Astrocyte (in vitro differentiated cells and primary cell): ENCODE data around the gene ZMYM3. TPM values are rescaled to one million over a fixed set of nuclear protein-coding genes. Genes with fewer than 3 reads are reported as not detected.

Source experiments
- DNase-seq: peaks from one replicate; pipeline ENCODE4 v3.0.0-alpha.2; 2010; ENCODE audit warnings: low read depth
- FAIRE-seq: peaks from 2 replicates; lab custom pipeline; 2011; peaks lifted over from hg19 to GRCh38; lab: Jason Lieb, UNC
- H2AFZ ChIP-seq: 2 replicates; pipeline ENCODE4 v1.6.0; 2012; ENCODE audit warnings: low read depth, low read length, inconsistent platforms
- H3K27ac ChIP-seq: 2 replicates; pipeline ENCODE4 v1.5.1; 2011; ENCODE audit warnings: low read depth, low read length, inconsistent platforms
- H3K27me3 ChIP-seq: 2 replicates; pipeline ENCODE4 v1.6.0; 2011; ENCODE audit warnings: low read length, inconsistent platforms; ENCODE audit not compliant: insufficient read depth
- H3K36me3 ChIP-seq: 2 replicates; pipeline ENCODE4 v1.5.1; 2011; ENCODE audit warnings: low read length, inconsistent platforms; ENCODE audit not compliant: insufficient read depth
- H3K4me1 ChIP-seq: 2 replicates; pipeline ENCODE4 v1.5.1; 2011; ENCODE audit warnings: low read length, inconsistent platforms; ENCODE audit not compliant: insufficient read depth
- H3K4me2 ChIP-seq: 2 replicates; pipeline ENCODE4 v1.6.0; 2012; ENCODE audit warnings: low read length, inconsistent platforms
- H3K4me3 ChIP-seq: 2 replicates; pipeline ENCODE4 v1.5.1; 2011; ENCODE audit warnings: low read depth, mild to moderate bottlenecking, low read length, inconsistent platforms; ENCODE audit not compliant: insufficient read depth
- H3K79me2 ChIP-seq: 2 replicates; pipeline ENCODE4 v1.6.0; 2012; ENCODE audit warnings: mild to moderate bottlenecking, low read length, inconsistent platforms; ENCODE audit not compliant: insufficient read depth
- H3K9ac ChIP-seq: 2 replicates; pipeline ENCODE4 v1.6.0; 2012; ENCODE audit warnings: mild to moderate bottlenecking, low read length, inconsistent platforms
- H3K9me3 ChIP-seq: 2 replicates; pipeline ENCODE4 v1.5.1; 2012; ENCODE audit warnings: low read depth, mild to moderate bottlenecking, low read length, inconsistent platforms; ENCODE audit not compliant: insufficient read depth
- H4K20me1 ChIP-seq: 2 replicates; pipeline ENCODE4 v1.6.0; 2012; ENCODE audit warnings: low read length, inconsistent platforms; ENCODE audit not compliant: insufficient read depth
- H3K27ac Mint-ChIP-seq: one replicate; pipeline ENCODE4 v1.8.0; 2021; ENCODE audit warnings: mild to moderate bottlenecking, mixed read lengths; ENCODE audit not compliant: unreplicated experiment
- H3K27me3 Mint-ChIP-seq: one replicate; pipeline ENCODE4 v1.8.0; 2021; ENCODE audit warnings: low read depth, mixed read lengths; ENCODE audit not compliant: unreplicated experiment
- H3K36me3 Mint-ChIP-seq: one replicate; pipeline ENCODE4 v1.8.0; 2021; ENCODE audit warnings: low read depth, mixed read lengths; ENCODE audit not compliant: unreplicated experiment
- H3K4me1 Mint-ChIP-seq: one replicate; pipeline ENCODE4 v1.8.0; 2021; ENCODE audit warnings: low read depth, mixed read lengths; ENCODE audit not compliant: unreplicated experiment
- H3K4me3 Mint-ChIP-seq: one replicate; pipeline ENCODE4 v1.8.0; 2021; ENCODE audit warnings: mild to moderate bottlenecking, moderate library complexity, mixed read lengths; ENCODE audit not compliant: unreplicated experiment
- H3K9me3 Mint-ChIP-seq: one replicate; pipeline ENCODE4 v1.8.0; 2021; ENCODE audit warnings: mild to moderate bottlenecking, mixed read lengths; ENCODE audit not compliant: unreplicated experiment
- EZH2 ChIP-seq: IDR thresholded peaks from 2 replicates; pipeline ENCODE4 v1.6.1; 2012; ENCODE audit warnings: mild to moderate bottlenecking, low read length, inconsistent platforms; ENCODE audit not compliant: insufficient read depth
- total RNA-seq: library from RNA; stranded (reverse); gene quantifications from 2 replicates; pipeline ENCODE4 v1.2.1, GENCODE V29; 2021
- TF ChIP-seq, protein P1 (sequence below): IDR thresholded peaks from 2 replicates; pipeline ENCODE4 v1.5.1; 2011; ENCODE audit warnings: low read depth, mild to moderate bottlenecking, inconsistent platforms, low read length, moderate library complexity; ENCODE audit not compliant: insufficient read depth

Gene ZMYM3
- total RNA-seq, 1 donor from 2014 or later, result 51.2 TPM

DNA sequence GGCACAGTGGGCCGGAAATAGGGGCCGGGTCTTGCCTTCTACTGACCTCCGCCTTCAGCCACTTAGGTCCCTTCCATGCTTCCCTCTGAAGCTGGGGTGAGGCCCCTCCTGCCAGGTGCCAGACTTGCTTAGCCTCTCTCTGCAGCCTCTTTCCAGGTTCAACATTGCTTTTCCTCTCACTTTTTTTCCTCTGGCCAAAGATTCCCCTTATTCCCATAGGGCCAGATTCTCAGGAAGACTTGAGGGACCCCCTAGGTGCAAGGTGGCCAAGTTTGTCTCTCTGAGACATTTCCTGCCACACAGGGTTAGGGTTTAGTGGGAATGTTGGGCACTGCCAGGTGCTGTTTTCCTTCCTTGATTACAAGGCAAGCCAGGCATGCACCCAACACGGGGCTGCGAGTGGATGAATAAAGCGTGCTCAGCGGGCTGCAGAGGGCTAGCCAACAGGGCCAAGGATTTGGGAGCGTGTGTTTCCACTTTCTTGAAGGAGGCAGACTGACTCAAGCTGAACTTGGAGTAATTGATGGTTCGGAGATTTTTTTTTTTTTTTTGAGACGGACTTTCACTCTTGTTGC lies 38.5 kb downstream of the ZMYM3 start:
- H3K9me3 ChIP-seq, result no peaks in the 10 kb centered on the region

DNA sequence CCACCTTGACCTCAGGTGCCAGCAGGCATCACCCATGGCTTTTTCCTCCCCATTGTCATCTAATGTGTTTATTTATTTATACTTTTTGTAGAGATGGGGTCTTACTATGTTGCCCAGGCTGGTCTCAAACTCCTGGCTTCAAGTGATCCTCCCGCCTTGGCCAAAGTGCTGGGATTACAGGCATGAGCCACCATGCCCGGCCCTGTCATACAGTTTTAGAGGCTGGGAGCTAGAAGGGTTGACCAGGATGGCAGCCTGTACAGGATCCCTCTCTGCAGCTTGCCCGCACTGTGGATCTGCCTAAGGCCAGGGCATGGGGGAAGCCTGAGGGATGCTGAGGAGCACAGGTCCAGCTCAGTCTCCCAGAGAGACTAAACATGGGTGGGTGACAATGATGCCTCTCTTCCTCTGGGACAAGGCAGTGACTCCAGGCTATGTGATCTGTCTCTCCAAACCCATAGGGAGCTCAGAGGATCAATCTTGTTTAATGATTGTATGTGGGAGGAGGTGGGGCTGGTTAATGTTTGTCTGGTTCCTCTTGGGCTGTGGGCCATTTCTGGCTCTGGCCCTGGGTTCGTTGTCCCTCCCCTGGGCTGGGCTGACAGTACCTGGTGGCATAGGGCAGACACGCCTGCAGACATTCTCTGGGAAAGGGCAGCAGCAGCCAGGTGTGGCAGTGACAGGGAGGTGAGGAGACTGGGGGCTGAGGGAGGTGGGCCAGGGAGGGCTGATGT lies 39.2 kb downstream of the ZMYM3 start:
- Histone ChIP-seq H3K4me1 (no peaks in the 10 kb centered on the region), H2AFZ (no peak overlapping the region), H3K4me2 (no peak overlapping the region), H3K27ac (no peak overlapping the region), H3K9ac (no peak overlapping the region), H3K36me3 (no peaks in the 10 kb centered on the region), H4K20me1 (no peaks in the 10 kb centered on the region), H3K79me2 (no peaks in the 10 kb centered on the region), H3K27me3 (no peaks in the 10 kb centered on the region), H3K9me3 (no peaks in the 10 kb centered on the region), H3K4me3 (no peak overlapping the region)
- Mint-ChIP-seq H3K4me3 (no peak overlapping the region), H3K9me3 (no peaks in the 10 kb centered on the region), H3K36me3 (no peaks in the 10 kb centered on the region), H3K27me3 (peaks cover 17% of the 10 kb centered on the region), H3K4me1 (no peaks in the 10 kb centered on the region), H3K27ac (no peak overlapping the region)
- no peak for FAIRE-seq
- TF ChIP-seq EZH2, result no peak
- TF ChIP-seq, protein P1, sequence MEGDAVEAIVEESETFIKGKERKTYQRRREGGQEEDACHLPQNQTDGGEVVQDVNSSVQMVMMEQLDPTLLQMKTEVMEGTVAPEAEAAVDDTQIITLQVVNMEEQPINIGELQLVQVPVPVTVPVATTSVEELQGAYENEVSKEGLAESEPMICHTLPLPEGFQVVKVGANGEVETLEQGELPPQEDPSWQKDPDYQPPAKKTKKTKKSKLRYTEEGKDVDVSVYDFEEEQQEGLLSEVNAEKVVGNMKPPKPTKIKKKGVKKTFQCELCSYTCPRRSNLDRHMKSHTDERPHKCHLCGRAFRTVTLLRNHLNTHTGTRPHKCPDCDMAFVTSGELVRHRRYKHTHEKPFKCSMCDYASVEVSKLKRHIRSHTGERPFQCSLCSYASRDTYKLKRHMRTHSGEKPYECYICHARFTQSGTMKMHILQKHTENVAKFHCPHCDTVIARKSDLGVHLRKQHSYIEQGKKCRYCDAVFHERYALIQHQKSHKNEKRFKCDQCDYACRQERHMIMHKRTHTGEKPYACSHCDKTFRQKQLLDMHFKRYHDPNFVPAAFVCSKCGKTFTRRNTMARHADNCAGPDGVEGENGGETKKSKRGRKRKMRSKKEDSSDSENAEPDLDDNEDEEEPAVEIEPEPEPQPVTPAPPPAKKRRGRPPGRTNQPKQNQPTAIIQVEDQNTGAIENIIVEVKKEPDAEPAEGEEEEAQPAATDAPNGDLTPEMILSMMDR, result no peak
- DNase-seq, result no peak

More for the DNA sequence above, 38.5 kb downstream of the ZMYM3 start:
- Histone ChIP-seq H3K9ac (no peak overlapping the region), H3K27me3 (no peaks in the 10 kb centered on the region), H3K36me3 (no peaks in the 10 kb centered on the region), H4K20me1 (no peaks in the 10 kb centered on the region), H3K4me3 (no peak overlapping the region), H3K4me1 (no peaks in the 10 kb centered on the region), H3K4me2 (no peak overlapping the region), H2AFZ (no peak overlapping the region), H3K79me2 (no peaks in the 10 kb centered on the region), H3K27ac (no peak overlapping the region)
- Mint-ChIP-seq H3K27ac (no peak overlapping the region), H3K4me3 (no peak overlapping the region), H3K36me3 (no peaks in the 10 kb centered on the region), H3K9me3 (no peaks in the 10 kb centered on the region), H3K27me3 (peaks cover 17% of the 10 kb centered on the region), H3K4me1 (no peaks in the 10 kb centered on the region)
- TF ChIP-seq EZH2, result no peak
- DNase-seq, result no peak
- FAIRE-seq, result no peak

DNA sequence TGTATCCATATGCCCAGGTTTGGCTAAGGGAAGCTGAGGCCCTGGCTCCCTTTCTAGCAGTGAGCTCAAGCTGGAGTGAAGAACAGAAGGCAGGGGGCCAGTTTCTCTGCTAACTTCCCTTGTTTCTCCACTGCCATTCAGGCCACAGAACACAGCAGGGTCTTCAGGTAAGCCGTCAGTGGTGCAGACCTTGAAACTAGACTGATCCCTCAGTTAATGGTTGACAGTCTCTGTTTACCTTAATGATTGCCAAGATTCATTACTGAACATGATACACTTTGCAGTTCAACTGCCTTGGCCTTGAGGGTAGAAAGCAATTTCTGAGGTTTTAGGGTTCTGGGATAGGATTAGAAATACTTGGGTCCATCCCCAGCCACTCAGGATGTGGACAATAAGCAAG lies 39.8 kb downstream of the ZMYM3 start:
- H3K4me2 ChIP-seq, result no peak overlapping the region
- H3K27ac Mint-ChIP-seq, result no peak overlapping the region
- H3K9me3 Mint-ChIP-seq, result no peaks in the 10 kb centered on the region

More for the DNA sequence above, 39.8 kb downstream of the ZMYM3 start:
- Histone ChIP-seq H3K9me3 (no peaks in the 10 kb centered on the region), H4K20me1 (no peaks in the 10 kb centered on the region), H3K36me3 (no peaks in the 10 kb centered on the region), H3K9ac (no peak overlapping the region), H3K4me3 (no peak overlapping the region), H3K4me1 (no peaks in the 10 kb centered on the region), H3K27ac (no peak overlapping the region), H3K27me3 (no peaks in the 10 kb centered on the region), H3K79me2 (no peaks in the 10 kb centered on the region), H2AFZ (no peak overlapping the region)
- no peak for FAIRE-seq
- H3K36me3 Mint-ChIP-seq, result no peaks in the 10 kb centered on the region
- no peak for TF ChIP-seq EZH2
- TF ChIP-seq, protein P1, result no peak
- H3K27me3 Mint-ChIP-seq, result peaks cover 17% of the 10 kb centered on the region
- H3K4me1 Mint-ChIP-seq, result no peaks in the 10 kb centered on the region
- no peak overlapping the region for H3K4me3 Mint-ChIP-seq
- no peak for DNase-seq
